HCT116 (cell line): ENCODE results near the gene ELANE.

Source experiments
- EGR1 ChIP-seq: IDR thresholded peaks from 2 replicates; pipeline ENCODE4 v1.6.1; 2012; ENCODE audit warnings: low read depth
- ELF1 ChIP-seq: IDR thresholded peaks from 2 replicates; pipeline ENCODE4 v1.6.1; 2012; ENCODE audit warnings: low read depth, borderline replicate concordance
- EZH2 ChIP-seq: fragments of 200-600 bp; sonication (generic); IDR thresholded peaks from 2 replicates; pipeline ENCODE4 v1.6.1; 2017; ENCODE audit warnings: antibody characterized with exemption, mixed run types
- FOSL1 ChIP-seq: IDR thresholded peaks from 2 replicates; pipeline ENCODE4 v1.6.1; 2012; ENCODE audit warnings: low read depth
- JUND ChIP-seq: IDR thresholded peaks from 2 replicates; pipeline ENCODE4 v1.6.1; 2012
- POLR2A ChIP-seq: IDR thresholded peaks from 2 replicates; pipeline ENCODE4 v1.7.0; 2011; ENCODE audit warnings: borderline replicate concordance; ENCODE audit not compliant: insufficient read depth, insufficient read length; ENCODE audit errors: extremely low read depth
- POLR2AphosphoS5 ChIP-seq: IDR thresholded peaks from 2 replicates; pipeline ENCODE4 v1.6.1; 2011; ENCODE audit warnings: mild to moderate bottlenecking, low read depth, low read length, moderate library complexity
- RAD21 ChIP-seq: IDR thresholded peaks from 2 replicates; pipeline ENCODE4 v1.6.1; 2012; ENCODE audit warnings: low read depth, mild to moderate bottlenecking
- YY1 ChIP-seq: IDR thresholded peaks from 2 replicates; pipeline ENCODE4 v1.6.1; 2011; ENCODE audit warnings: low read length, low read depth, moderate library complexity, mild to moderate bottlenecking; ENCODE audit not compliant: insufficient replicate concordance; ENCODE audit errors: extremely low read depth
- TF ChIP-seq, protein P1 (sequence below), 3 experiments: fragments of 200-600 bp in 1 of 3; sonication (generic) in 1 of 3; IDR thresholded peaks in 2 of 3; conservative IDR thresholded peaks in 1 of 3; 2 replicates each; pipeline ENCODE4 v1.5.1; 2012 to 2017; ENCODE audit warnings: low read depth in 2 of 3, low read length in 2 of 3, antibody characterized with exemption in 1 of 3, borderline replicate concordance in 1 of 3, control low read depth in 1 of 3, mild to moderate bottlenecking in 1 of 3, mixed read lengths in 1 of 3, mixed run types in 1 of 3, moderate library complexity in 1 of 3; ENCODE audit not compliant: insufficient read depth in 1 of 3
- TF ChIP-seq, protein P2 (sequence below): IDR thresholded peaks from 2 replicates; pipeline ENCODE4 v1.6.1; 2012; ENCODE audit warnings: low read depth

GRCh38 chr19:831407-832369, 20.4 kb upstream of the ELANE start:
- TF ChIP-seq EZH2 = no peak
- TF ChIP-seq, protein P1, sequence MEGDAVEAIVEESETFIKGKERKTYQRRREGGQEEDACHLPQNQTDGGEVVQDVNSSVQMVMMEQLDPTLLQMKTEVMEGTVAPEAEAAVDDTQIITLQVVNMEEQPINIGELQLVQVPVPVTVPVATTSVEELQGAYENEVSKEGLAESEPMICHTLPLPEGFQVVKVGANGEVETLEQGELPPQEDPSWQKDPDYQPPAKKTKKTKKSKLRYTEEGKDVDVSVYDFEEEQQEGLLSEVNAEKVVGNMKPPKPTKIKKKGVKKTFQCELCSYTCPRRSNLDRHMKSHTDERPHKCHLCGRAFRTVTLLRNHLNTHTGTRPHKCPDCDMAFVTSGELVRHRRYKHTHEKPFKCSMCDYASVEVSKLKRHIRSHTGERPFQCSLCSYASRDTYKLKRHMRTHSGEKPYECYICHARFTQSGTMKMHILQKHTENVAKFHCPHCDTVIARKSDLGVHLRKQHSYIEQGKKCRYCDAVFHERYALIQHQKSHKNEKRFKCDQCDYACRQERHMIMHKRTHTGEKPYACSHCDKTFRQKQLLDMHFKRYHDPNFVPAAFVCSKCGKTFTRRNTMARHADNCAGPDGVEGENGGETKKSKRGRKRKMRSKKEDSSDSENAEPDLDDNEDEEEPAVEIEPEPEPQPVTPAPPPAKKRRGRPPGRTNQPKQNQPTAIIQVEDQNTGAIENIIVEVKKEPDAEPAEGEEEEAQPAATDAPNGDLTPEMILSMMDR (IDR thresholded peaks at IDR 0.05 in 2 of 3, conservative IDR thresholded peaks at IDR 0.05 in 1 of 3; ENCODE audit: borderline replicate concordance in 1 of 3, insufficient read depth in 1 of 3, low read depth in 2 of 3, low read length in 2 of 3) = no peak
- TF ChIP-seq, protein P2, sequence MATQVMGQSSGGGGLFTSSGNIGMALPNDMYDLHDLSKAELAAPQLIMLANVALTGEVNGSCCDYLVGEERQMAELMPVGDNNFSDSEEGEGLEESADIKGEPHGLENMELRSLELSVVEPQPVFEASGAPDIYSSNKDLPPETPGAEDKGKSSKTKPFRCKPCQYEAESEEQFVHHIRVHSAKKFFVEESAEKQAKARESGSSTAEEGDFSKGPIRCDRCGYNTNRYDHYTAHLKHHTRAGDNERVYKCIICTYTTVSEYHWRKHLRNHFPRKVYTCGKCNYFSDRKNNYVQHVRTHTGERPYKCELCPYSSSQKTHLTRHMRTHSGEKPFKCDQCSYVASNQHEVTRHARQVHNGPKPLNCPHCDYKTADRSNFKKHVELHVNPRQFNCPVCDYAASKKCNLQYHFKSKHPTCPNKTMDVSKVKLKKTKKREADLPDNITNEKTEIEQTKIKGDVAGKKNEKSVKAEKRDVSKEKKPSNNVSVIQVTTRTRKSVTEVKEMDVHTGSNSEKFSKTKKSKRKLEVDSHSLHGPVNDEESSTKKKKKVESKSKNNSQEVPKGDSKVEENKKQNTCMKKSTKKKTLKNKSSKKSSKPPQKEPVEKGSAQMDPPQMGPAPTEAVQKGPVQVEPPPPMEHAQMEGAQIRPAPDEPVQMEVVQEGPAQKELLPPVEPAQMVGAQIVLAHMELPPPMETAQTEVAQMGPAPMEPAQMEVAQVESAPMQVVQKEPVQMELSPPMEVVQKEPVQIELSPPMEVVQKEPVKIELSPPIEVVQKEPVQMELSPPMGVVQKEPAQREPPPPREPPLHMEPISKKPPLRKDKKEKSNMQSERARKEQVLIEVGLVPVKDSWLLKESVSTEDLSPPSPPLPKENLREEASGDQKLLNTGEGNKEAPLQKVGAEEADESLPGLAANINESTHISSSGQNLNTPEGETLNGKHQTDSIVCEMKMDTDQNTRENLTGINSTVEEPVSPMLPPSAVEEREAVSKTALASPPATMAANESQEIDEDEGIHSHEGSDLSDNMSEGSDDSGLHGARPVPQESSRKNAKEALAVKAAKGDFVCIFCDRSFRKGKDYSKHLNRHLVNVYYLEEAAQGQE = no peak
- TF ChIP-seq RAD21 = no peak
- no peak for TF ChIP-seq EGR1
- TF ChIP-seq ELF1 = no peak
- no peak for TF ChIP-seq FOSL1
- TF ChIP-seq POLR2A = no peak
- no peak for TF ChIP-seq POLR2AphosphoS5
- TF ChIP-seq JUND = no peak
- no peak for TF ChIP-seq YY1
